ENCODE measurements around the gene DSP. TPM values are rescaled to one million over a fixed set of nuclear protein-coding genes. Genes with fewer than 3 reads are reported as not detected.

The DSP gene
- total and polyA plus RNA-seq, 10 donors: 0.72 to 27.6 (median 15.0) TPM

- WGBS, 5 donors: 89 to 95% (median 92%) methylated on average over 13 of the region's 13 CpGs
- DNase-seq: no peak
- Histone ChIP-seq H3K4me3 (no peak overlapping the region), H3K36me3 (peaks cover 0 to 30% (median 4%) of the 10 kb centered on the region in 6 donors), H3K27me3 (replicated peaks in 1 of 7) (peaks cover 0 to 7% (median 0%) of the 10 kb centered on the region in 7 donors), H3K4me1 (no peaks in the 10 kb centered on the region), H3K9me3 (no peaks in the 10 kb centered on the region), H3K27ac (no peak overlapping the region)
- intact Hi-C loops (cut with DNase I; ENCODE audit: low total_unique reads): no loop called here
- TF ChIP-seq POLR2A (IDR thresholded peaks at IDR 0.05) (no peak), POLR2AphosphoS5 (IDR thresholded peaks at IDR 0.05) (no peak), CTCF (IDR thresholded peaks at IDR 0.05 in 8 of 11, conservative IDR thresholded peaks at IDR 0.05 in 3 of 11) (no peak)
Measured at GRCh38 chr6:7580537-7580926, 39.1 kb downstream of the DSP start.

- 71 to 80% (median 77%) methylated on average over 14 of the region's 14 CpGs for WGBS, 5 donors
- Histone ChIP-seq H3K36me3 (peaks cover 0 to 28% (median 4%) of the 10 kb centered on the region in 6 donors), H3K27me3 (replicated peaks in 1 of 7) (peaks cover 0 to 7% (median 0%) of the 10 kb centered on the region in 7 donors), H3K4me1 (no peaks in the 10 kb centered on the region), H3K9me3 (no peaks in the 10 kb centered on the region), H3K4me3 (no peak overlapping the region), H3K27ac (no peak overlapping the region)
- TF ChIP-seq POLR2AphosphoS5 (IDR thresholded peaks at IDR 0.05): no peak
- TF ChIP-seq CTCF (IDR thresholded peaks at IDR 0.05 in 8 of 11, conservative IDR thresholded peaks at IDR 0.05 in 3 of 11): no peak
- TF ChIP-seq POLR2A (IDR thresholded peaks at IDR 0.05): no peak
- intact Hi-C loops (cut with DNase I; ENCODE audit: low total_unique reads): no loop called here
- DNase-seq: no peak
Measured at GRCh38 chr6:7580927-7581618, 39.6 kb downstream of the DSP start.

- TF ChIP-seq POLR2AphosphoS5 (IDR thresholded peaks at IDR 0.05): no peak
- no peak for TF ChIP-seq POLR2A (IDR thresholded peaks at IDR 0.05)
- TF ChIP-seq CTCF (IDR thresholded peaks at IDR 0.05 in 8 of 11, conservative IDR thresholded peaks at IDR 0.05 in 3 of 11): no peak
- no peaks in the 10 kb centered on the region for H3K27me3 ChIP-seq (replicated peaks in 1 of 7)
- H3K27ac ChIP-seq: no peak overlapping the region
- no peak overlapping the region for H3K4me3 ChIP-seq
- peaks cover 0 to 18% (median 10%) of the 10 kb centered on the region in 6 donors for H3K4me1 ChIP-seq
- peaks cover 0 to 6% (median under 1%) of the 10 kb centered on the region in 6 donors for H3K36me3 ChIP-seq
- 95 to 97% (median 96%) methylated on average over 28 of the region's 28 CpGs for WGBS, 5 donors
- intact Hi-C loops (cut with DNase I; ENCODE audit: low total_unique reads): no loop called here
- no peak for DNase-seq
- H3K9me3 ChIP-seq: no peaks in the 10 kb centered on the region
Measured at GRCh38 chr6:7585287-7585930, 43.9 kb downstream of the DSP start.

- whole genome bisulfite sequencing, 5 donors: 85 to 90% (median 89%) methylated on average over 3 of the region's 3 CpGs
- intact Hi-C loops (cut with DNase I; ENCODE audit: low total_unique reads): no loop called here
- no peak overlapping the region for H3K4me3 ChIP-seq
- no peaks in the 10 kb centered on the region for H3K9me3 ChIP-seq
- TF ChIP-seq POLR2A (IDR thresholded peaks at IDR 0.05) (no peak), POLR2AphosphoS5 (IDR thresholded peaks at IDR 0.05) (no peak), CTCF (IDR thresholded peaks at IDR 0.05 in 8 of 11, conservative IDR thresholded peaks at IDR 0.05 in 3 of 11) (no peak)
- no peaks in the 10 kb centered on the region for H3K27me3 ChIP-seq (replicated peaks in 1 of 7)
- DNase-seq: no peak
- peaks cover 14 to 40% (median 30%) of the 10 kb centered on the region in 6 donors for H3K4me1 ChIP-seq
- no peak overlapping the region for H3K27ac ChIP-seq
- peaks cover 0 to 3% (median 0%) of the 10 kb centered on the region in 6 donors for H3K36me3 ChIP-seq
Measured at GRCh38 chr6:7587631-7588100, 46.2 kb downstream of the DSP start.

Data from spleen (tissue), 11 donors.